Stomach (tissue), 9 donors: ENCODE results near the gene GRAMD1B. TPM values are rescaled to one million over a fixed set of nuclear protein-coding genes. Genes with fewer than 3 reads are reported as not detected.

ENCODE experiments used
- DNase-seq, 2 donors: peaks; one replicate each; pipeline versions ENCODE4 v3.0.0 to v3.0.0-alpha.2; 2013 to 2019
- H3K27ac ChIP-seq, 5 donors: fragments of 200-600 bp in 4 of 5; sonication (generic) in 4 of 5; one replicate each; pipeline ENCODE4 v1.5.1; 2013 to 2019; ENCODE audit warnings: mild to moderate bottlenecking in 1 of 5, moderate library complexity in 1 of 5
- H3K27me3 ChIP-seq, 3 donors: fragments of 200-600 bp; sonication (generic); one replicate each; pipeline ENCODE4 v1.5.1; 2017 to 2019; ENCODE audit warnings: mixed run types in 1 of 3
- H3K36me3 ChIP-seq, 4 donors: fragments of 200-600 bp; sonication (generic); 1 replicate in 3 of 4; 2 replicates in 1 of 4; pipeline ENCODE4 v1.5.1; 2016 to 2019
- H3K4me1 ChIP-seq, 4 donors: fragments of 200-600 bp; sonication (generic); one replicate each; pipeline ENCODE4 v1.5.1; 2016 to 2019
- H3K4me3 ChIP-seq, 4 donors: fragments of 200-600 bp; sonication (generic) in 3 of 4; one replicate each; pipeline ENCODE4 v1.5.1; 2016 to 2019; ENCODE audit warnings: mild to moderate bottlenecking in 1 of 4
- H3K9me3 ChIP-seq, 4 donors: fragments of 200-600 bp; sonication (generic); one replicate each; pipeline ENCODE4 v1.5.1; 2016 to 2019
- CTCF ChIP-seq, 7 experiments: fragments of 450-650 bp in 4 of 7; fragments of 200-600 bp in 3 of 7; sonication (generic) in 3 of 7; IDR thresholded peaks; one replicate each; pipeline ENCODE4 v1.5.1; 2016 to 2019; ENCODE audit warnings: antibody characterized with exemption in 7 of 7, control low read depth in 2 of 7, mild to moderate bottlenecking in 1 of 7
- EP300 ChIP-seq: sonication (generic); formaldehyde crosslinking; IDR thresholded peaks from one replicate; pipeline ENCODE4 v1.6.1; 2017; ENCODE audit warnings: antibody characterized with exemption
- POLR2A ChIP-seq, 4 donors: fragments of 450-650 bp; IDR thresholded peaks; one replicate each; pipeline ENCODE4 v1.6.1; 2016; ENCODE audit warnings: antibody characterized with exemption in 4 of 4, control low read depth in 2 of 4, mild to moderate bottlenecking in 1 of 4, moderate library complexity in 1 of 4
- POLR2AphosphoS5 ChIP-seq, 3 donors: sonication (generic); formaldehyde crosslinking; IDR thresholded peaks; one replicate each; pipeline ENCODE4 v1.6.1; 2016; ENCODE audit warnings: antibody characterized with exemption in 3 of 3
- WGBS, 5 donors: extraction: QIAGEN DNeasy Blood & Tissue Kit in 3 of 5; methylation state at CpG; one replicate each; pipeline versions ENCODE4 v1.1.5 to v1.1.7; 2013 to 2018; 5-methylcytosine and 5-hydroxymethylcytosine counted together
- intact Hi-C: fragments of 100-400 bp; cut with DNase I; formaldehyde crosslinking; loops from one replicate; pipeline ENCODE4 v1.15.1; 2023; ENCODE audit warnings: low total_unique reads
- polyA plus RNA-seq, 3 donors: library from polyadenylated mRNA; stranded (reverse); fragments of 200-250 nt; gene quantifications; one replicate each; pipeline ENCODE4 v1.2.3, GENCODE V29; 2013
- total RNA-seq, 5 donors: library from RNA; depleted of rRNA; stranded (reverse); fragments of >200 nt; gene quantifications; one replicate each; pipeline versions ENCODE4 v1.1.0 to v1.2.3, GENCODE V29; 2014 to 2016
- donor health status: healthy with polysubstance abuse.
- donor health status: Bipolar disorder and iron deficiency.
- donor health status: healthy.

The GRAMD1B gene
- total and polyA plus RNA-seq, 8 donors: 0.58 to 39.7 (median 12.2) TPM

- H3K4me3 ChIP-seq: no peak overlapping the region
- intact Hi-C loops: no loop called here
- H3K27ac ChIP-seq: no peak overlapping the region
- H3K4me1 ChIP-seq: peaks cover 0 to 10% (median 8%) of the 10 kb centered on the region in 4 donors
- 85 to 92% (median 90%) methylated on average over 3 of the region's 3 CpGs for WGBS, 5 donors
- H3K27me3 ChIP-seq: peaks cover 0 to 26% (median 8%) of the 10 kb centered on the region in 3 donors
- no peaks in the 10 kb centered on the region for H3K36me3 ChIP-seq
- no peaks in the 10 kb centered on the region for H3K9me3 ChIP-seq
- DNase-seq: no peak
- TF ChIP-seq POLR2AphosphoS5 (IDR thresholded peaks at IDR 0.05) (no peak), POLR2A (IDR thresholded peaks at IDR 0.05) (no peak), EP300 (no peak), CTCF (IDR thresholded peaks at IDR 0.05) (no peak)
Observed at GRCh38 chr11:123521001-123521400, 90.9 kb downstream of the GRAMD1B start.

- H3K27ac ChIP-seq: no peak overlapping the region
- 80 to 85% (median 83%) methylated on average over 3 of the region's 3 CpGs for WGBS, 5 donors
- H3K9me3 ChIP-seq: no peaks in the 10 kb centered on the region
- H3K27me3 ChIP-seq: peaks cover 0 to 29% (median 8%) of the 10 kb centered on the region in 3 donors
- H3K36me3 ChIP-seq: no peaks in the 10 kb centered on the region
- H3K4me1 ChIP-seq: peaks cover 0 to 10% (median 8%) of the 10 kb centered on the region in 4 donors
- TF ChIP-seq POLR2AphosphoS5 (IDR thresholded peaks at IDR 0.05): no peak
- no peak for TF ChIP-seq CTCF (IDR thresholded peaks at IDR 0.05)
- no peak for TF ChIP-seq EP300
- no peak for TF ChIP-seq POLR2A (IDR thresholded peaks at IDR 0.05)
- no peak for DNase-seq
- intact Hi-C loops: no loop called here
- H3K4me3 ChIP-seq: no peak overlapping the region
Observed at GRCh38 chr11:123521930-123522329, 91.9 kb downstream of the GRAMD1B start.

DNA sequence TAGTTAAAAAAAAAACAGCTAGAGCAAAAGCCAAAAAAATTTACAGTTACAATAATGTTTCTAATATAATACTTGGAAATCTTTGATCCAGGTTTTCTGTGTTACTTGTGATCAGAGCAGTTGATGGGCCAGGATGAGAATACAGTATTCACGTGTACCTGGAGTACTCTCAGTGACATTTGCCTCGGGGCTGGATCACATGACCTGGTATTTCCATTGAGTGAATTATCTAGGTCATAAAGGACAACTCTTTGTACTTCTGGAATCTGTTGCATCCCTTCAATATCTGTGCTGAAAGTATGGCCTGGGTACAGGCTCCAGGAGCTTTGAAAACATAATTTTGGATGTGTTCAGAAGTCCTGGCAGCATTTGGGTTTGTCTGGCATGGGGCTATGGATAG, 93.5 kb downstream of the GRAMD1B start:
- no peaks in the 10 kb centered on the region for H3K9me3 ChIP-seq
- intact Hi-C loops: no loop called here
- WGBS, 5 donors: 68 to 84% (median 72%) methylated on average over 2 of the region's 2 CpGs
- H3K4me3 ChIP-seq: no peak overlapping the region
- TF ChIP-seq EP300 (no peak), POLR2AphosphoS5 (IDR thresholded peaks at IDR 0.05) (no peak), CTCF (IDR thresholded peaks at IDR 0.05) (no peak), POLR2A (IDR thresholded peaks at IDR 0.05) (no peak)
- peaks cover 0 to 10% (median 8%) of the 10 kb centered on the region in 4 donors for H3K4me1 ChIP-seq
- H3K27me3 ChIP-seq: peaks cover 0 to 28% (median 5%) of the 10 kb centered on the region in 3 donors
- DNase-seq: no peak
- H3K27ac ChIP-seq: no peak overlapping the region
- H3K36me3 ChIP-seq: no peaks in the 10 kb centered on the region

- Histone ChIP-seq H3K36me3 (no peaks in the 10 kb centered on the region), H3K4me1 (peaks cover 0 to 10% (median 8%) of the 10 kb centered on the region in 4 donors), H3K4me3 (no peak overlapping the region), H3K27me3 (peaks cover 0 to 18% (median 0%) of the 10 kb centered on the region in 3 donors), H3K27ac (no peak overlapping the region), H3K9me3 (no peaks in the 10 kb centered on the region)
- no peak for TF ChIP-seq CTCF (IDR thresholded peaks at IDR 0.05)
- no peak for TF ChIP-seq POLR2AphosphoS5 (IDR thresholded peaks at IDR 0.05)
- TF ChIP-seq POLR2A (IDR thresholded peaks at IDR 0.05): no peak
- TF ChIP-seq EP300: no peak
- intact Hi-C loops: no loop called here
- WGBS, 5 donors: 26 to 43% (median 29%) methylated on average over 1 to 7 of the region's 7 CpGs
- DNase-seq: no peak
Observed at GRCh38 chr11:123525097-123525496, 95.0 kb downstream of the GRAMD1B start.
